HepG2 (cell line): ENCODE data around the gene DUS1L. TPM values are rescaled to one million over a fixed set of nuclear protein-coding genes. Genes with fewer than 3 reads are reported as not detected.

ENCODE experiments used
- ESRRA ChIP-seq: sonication (generic); formaldehyde crosslinking; IDR thresholded peaks from 2 replicates; pipeline ENCODE4 v1.5.1; 2020; ENCODE audit warnings: mild to moderate bottlenecking, low read depth, missing genetic modification reagents
- FOXJ3 ChIP-seq: sonication (generic); formaldehyde crosslinking; IDR thresholded peaks from 2 replicates; pipeline ENCODE4 v1.4.0; 2020; ENCODE audit warnings: missing genetic modification reagents, mild to moderate bottlenecking, borderline replicate concordance
- GABPA ChIP-seq, 2 experiments: IDR thresholded peaks; 2 replicates each; pipeline ENCODE4 v1.6.1; 2011 to 2016; ENCODE audit warnings: low read depth in 2 of 2, low read length in 1 of 2, missing biosample characterization in 1 of 2, missing genetic modification characterization in 1 of 2
- HBP1 ChIP-seq: IDR thresholded peaks from 2 replicates; pipeline ENCODE4 v1.6.1; 2016; ENCODE audit warnings: low read depth, control low read depth
- HNF1B ChIP-seq: sonication (generic); formaldehyde crosslinking; IDR thresholded peaks from 2 replicates; pipeline ENCODE4 v1.5.1; 2020; ENCODE audit warnings: mild to moderate bottlenecking, moderate library complexity, missing genetic modification reagents
- KLF13 ChIP-seq: sonication (generic); formaldehyde crosslinking; IDR thresholded peaks from 2 replicates; pipeline ENCODE4 v1.4.0; 2020; ENCODE audit warnings: mild to moderate bottlenecking, missing genetic modification reagents
- MAFG ChIP-seq: sonication (generic); formaldehyde crosslinking; IDR thresholded peaks from 2 replicates; pipeline ENCODE4 v1.5.1; 2020; ENCODE audit warnings: mild to moderate bottlenecking, missing genetic modification reagents
- MED1 ChIP-seq: sonication (generic); formaldehyde crosslinking; IDR thresholded peaks from 2 replicates; pipeline ENCODE4 v1.4.0; 2020; ENCODE audit warnings: missing genetic modification reagents
- MED13 ChIP-seq: sonication (generic); formaldehyde crosslinking; IDR thresholded peaks from 2 replicates; pipeline ENCODE4 v1.5.0; 2020; ENCODE audit warnings: missing genetic modification reagents
- NAIF1 ChIP-seq: sonication (generic); formaldehyde crosslinking; IDR thresholded peaks from 2 replicates; pipeline ENCODE4 v1.5.0; 2020; ENCODE audit warnings: mild to moderate bottlenecking, missing genetic modification reagents, borderline replicate concordance
- NFIB ChIP-seq: sonication (generic); formaldehyde crosslinking; IDR thresholded peaks from 2 replicates; pipeline ENCODE4 v1.9.0; 2021; ENCODE audit warnings: missing genetic modification reagents, mild to moderate bottlenecking, borderline replicate concordance
- NFKBIZ ChIP-seq: IDR thresholded peaks from 2 replicates; pipeline ENCODE4 v1.6.1; 2018; ENCODE audit warnings: missing genetic modification reagents, missing compliant biosample characterization
- NR2F2 ChIP-seq: IDR thresholded peaks from 2 replicates; pipeline ENCODE4 v1.6.1; 2012; ENCODE audit warnings: low read depth, inconsistent platforms, borderline replicate concordance
- ONECUT2 ChIP-seq: sonication (generic); formaldehyde crosslinking; IDR thresholded peaks from 2 replicates; pipeline ENCODE4 v1.4.0; 2020; ENCODE audit warnings: missing genetic modification reagents
- REL ChIP-seq: sonication (generic); formaldehyde crosslinking; conservative IDR thresholded peaks from 2 replicates; pipeline ENCODE4 v1.8.0; 2022; ENCODE audit warnings: mild to moderate bottlenecking, missing genetic modification reagents, moderate library complexity
- SMAD9 ChIP-seq: sonication (generic); formaldehyde crosslinking; IDR thresholded peaks from 2 replicates; pipeline ENCODE4 v1.5.1; 2020; ENCODE audit warnings: mild to moderate bottlenecking, missing genetic modification reagents
- SRSF9 ChIP-seq: fragments of 200-400 bp; formaldehyde crosslinking; IDR thresholded peaks from 2 replicates; pipeline ENCODE4 v1.6.1; 2018; ENCODE audit warnings: borderline replicate concordance, mild to moderate bottlenecking, low read depth, low read length; ENCODE audit not compliant: insufficient read depth, poor library complexity, severe bottlenecking
- TBP ChIP-seq: sonication (generic); formaldehyde crosslinking; IDR thresholded peaks from 2 replicates; pipeline ENCODE4 v1.5.0; 2020; ENCODE audit warnings: missing genetic modification reagents
- U2AF1 ChIP-seq: fragments of 200-400 bp; formaldehyde crosslinking; optimal IDR thresholded peaks from 2 replicates; pipeline ENCODE3; 2017; ENCODE audit warnings: mild to moderate bottlenecking, low read depth, low read length
- ZBTB34 ChIP-seq: sonication (generic); formaldehyde crosslinking; IDR thresholded peaks from 2 replicates; pipeline ENCODE4 v1.8.0; 2022; ENCODE audit warnings: mild to moderate bottlenecking, missing genetic modification reagents
- ZFY ChIP-seq: sonication (generic); formaldehyde crosslinking; IDR thresholded peaks from 2 replicates; pipeline ENCODE4 v1.4.0; 2020; ENCODE audit warnings: missing genetic modification reagents
- ZNF180 ChIP-seq: sonication (generic); formaldehyde crosslinking; IDR thresholded peaks from 2 replicates; pipeline ENCODE4 v1.4.0; 2020; ENCODE audit warnings: low read depth, missing genetic modification reagents, borderline replicate concordance
- ZNF205 ChIP-seq: IDR thresholded peaks from 2 replicates; pipeline ENCODE4 v1.6.1; 2018; ENCODE audit warnings: missing biosample characterization, missing genetic modification reagents
- ZNF33B ChIP-seq: sonication (generic); formaldehyde crosslinking; IDR thresholded peaks from 2 replicates; pipeline ENCODE4 v1.5.1; 2020; ENCODE audit warnings: mild to moderate bottlenecking, missing genetic modification reagents
- ZNF44 ChIP-seq: sonication (generic); formaldehyde crosslinking; IDR thresholded peaks from 2 replicates; pipeline ENCODE4 v1.5.1; 2020; ENCODE audit warnings: mild to moderate bottlenecking, missing genetic modification reagents
- polyA plus RNA-seq, 8 experiments: library from polyadenylated mRNA; depleted of rRNA in 3 of 8; stranded (reverse) in 7 of 8; unstranded in 1 of 8; fragments of >200 nt; fragmentation: Illumina TruSeq in 4 of 8; extraction: Trizol in 4 of 8; gene quantifications; 2 replicates each; pipeline versions ENCODE4 v1.2.1 to v1.2.3, GENCODE V29; 2011 to 2016; ENCODE audit warnings: low read depth in 4 of 8, missing spikeins in 1 of 8, mixed read lengths in 1 of 8; ENCODE audit not compliant: insufficient read depth in 1 of 8
- total RNA-seq, 5 experiments: library from RNA; depleted of rRNA; stranded (reverse); fragments of >200 nt; fragmentation: Illumina TruSeq; extraction: Trizol; gene quantifications; 2 replicates each; pipeline ENCODE4 v1.2.3, GENCODE V29; 2016; ENCODE audit warnings: low read depth in 1 of 5
- TF ChIP-seq, protein P1 (sequence below): sonication (generic); formaldehyde crosslinking; IDR thresholded peaks from 2 replicates; pipeline ENCODE4 v1.4.0; 2020; ENCODE audit warnings: missing genetic modification reagents, low read depth, mild to moderate bottlenecking, borderline replicate concordance

The DUS1L gene
- total and polyA plus RNA-seq, 2 of the 13 experiments (the other 11 are each of a cell fraction or from before 2014, with no cell fraction given): 81.0 to 109 TPM

- TF ChIP-seq ZNF33B (CRISPR knock-in tag): no peak
- no peak for TF ChIP-seq NFIB (CRISPR knock-in tag)
- no peak for TF ChIP-seq TBP
- TF ChIP-seq ZFY (CRISPR knock-in tag): peak; percentile 52; the same call in 1 of the 2 replicates
- TF ChIP-seq NFKBIZ (CRISPR knock-in tag): no peak
- TF ChIP-seq REL (CRISPR knock-in tag): no peak
- TF ChIP-seq GABPA (IDR thresholded peaks at IDR 0.05; ENCODE audit: low read depth, low read length): no peak
- TF ChIP-seq GABPA (CRISPR knock-in tag; IDR thresholded peaks at IDR 0.05; ENCODE audit: low read depth): no peak
- TF ChIP-seq NR2F2: no peak
- TF ChIP-seq KLF13 (CRISPR knock-in tag): no peak
- no peak for TF ChIP-seq ESRRA
- no peak for TF ChIP-seq ZNF205
- TF ChIP-seq, protein P1, sequence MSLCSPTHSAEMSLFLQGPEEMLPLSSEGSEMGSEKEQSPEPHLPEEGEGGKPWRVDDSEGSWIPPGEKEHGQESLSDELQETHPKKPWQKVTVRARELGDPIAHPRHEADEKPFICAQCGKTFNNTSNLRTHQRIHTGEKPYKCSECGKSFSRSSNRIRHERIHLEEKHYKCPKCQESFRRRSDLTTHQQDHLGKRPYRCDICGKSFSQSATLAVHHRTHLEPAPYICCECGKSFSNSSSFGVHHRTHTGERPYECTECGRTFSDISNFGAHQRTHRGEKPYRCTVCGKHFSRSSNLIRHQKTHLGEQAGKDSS (CRISPR knock-in tag): peak; percentile 89; the same call in 1 of the 2 replicates
- TF ChIP-seq MED1 (CRISPR knock-in tag): no peak
- no peak for TF ChIP-seq U2AF1
- TF ChIP-seq SRSF9: no peak
- TF ChIP-seq ZBTB34 (CRISPR knock-in tag): no peak
- TF ChIP-seq SMAD9 (CRISPR knock-in tag): no peak
- TF ChIP-seq ZNF44 (CRISPR knock-in tag): no peak
- no peak for TF ChIP-seq HBP1 (CRISPR knock-in tag)
- TF ChIP-seq ONECUT2 (CRISPR knock-in tag): no peak
- peak; percentile 42; the same call in 1 of the 2 replicates for TF ChIP-seq HNF1B
- no peak for TF ChIP-seq MED13 (CRISPR knock-in tag)
- TF ChIP-seq NAIF1 (CRISPR knock-in tag): no peak
- TF ChIP-seq MAFG (CRISPR knock-in tag): no peak
- TF ChIP-seq ZNF180 (CRISPR knock-in tag): 0 out of 2 replicates have a peak, but pooled peaks have one; percentile 75
- no peak for TF ChIP-seq FOXJ3 (CRISPR knock-in tag)
Measured at GRCh38 chr17:82097184-82097918, 31.7 kb upstream of the DUS1L start (continued).
